Skeletal muscle satellite cell (primary cell): ENCODE data around the gene EHD2.
"Not testable (repeated sequence)": the region's sequence is repeated elsewhere in the genome, so short reads cannot be mapped to it uniquely, and the experiment has no call there.

Source experiments
- H3K27me3 ChIP-seq: 2 replicates; pipeline ENCODE4 v1.7.0; 2013; ENCODE audit warnings: low read length; ENCODE audit not compliant: control insufficient read depth, insufficient read depth
- H3K36me3 ChIP-seq: 2 replicates; pipeline ENCODE4 v1.7.0; 2013; ENCODE audit warnings: mild to moderate bottlenecking, control low read depth, low read length; ENCODE audit not compliant: insufficient read depth
- H3K4me1 ChIP-seq: 2 replicates; pipeline ENCODE4 v1.7.0; 2013; ENCODE audit warnings: low read length; ENCODE audit not compliant: control insufficient read depth, insufficient read depth
- H3K4me2 ChIP-seq: 2 replicates; pipeline ENCODE4 v1.7.0; 2013; ENCODE audit warnings: mild to moderate bottlenecking, low read length
- H3K4me3 ChIP-seq: 2 replicates; pipeline ENCODE4 v1.7.0; 2013; ENCODE audit warnings: low read length
- H3K9ac ChIP-seq: 2 replicates; pipeline ENCODE4 v1.7.0; 2013; ENCODE audit warnings: mild to moderate bottlenecking, low read depth, low read length, moderate library complexity
- H3K9me3 ChIP-seq: replicated peaks from 2 replicates; pipeline ENCODE4 v1.7.0; 2013; ENCODE audit warnings: mild to moderate bottlenecking, control low read depth, low read length

The EHD2 gene

DNA sequence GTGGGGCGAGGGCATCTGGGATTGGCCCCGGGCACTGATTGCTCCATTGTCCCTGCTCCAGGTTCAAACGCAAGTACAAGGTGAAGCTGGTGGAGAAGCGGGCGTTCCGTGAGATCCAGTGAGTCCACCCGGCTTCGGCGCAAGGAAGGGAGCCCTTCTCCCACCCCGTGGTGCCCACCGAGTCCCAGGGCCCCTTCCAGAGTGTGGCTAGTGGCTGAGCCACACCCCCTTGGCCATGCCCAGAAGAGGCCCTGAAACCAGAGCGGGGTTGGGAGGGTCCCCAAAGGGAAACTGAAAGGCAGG lies 43.4 kb downstream of the EHD2 start:
- no peak overlapping the region for H3K4me2 ChIP-seq
- H3K9ac ChIP-seq: no peak overlapping the region
- H3K4me3 ChIP-seq: no peak overlapping the region
- H3K9me3 ChIP-seq: no peaks in the 10 kb centered on the region
- no peaks in the 10 kb centered on the region for H3K4me1 ChIP-seq
- H3K36me3 ChIP-seq: peaks cover 62% of the 10 kb centered on the region
- H3K27me3 ChIP-seq: no peaks in the 10 kb centered on the region

DNA sequence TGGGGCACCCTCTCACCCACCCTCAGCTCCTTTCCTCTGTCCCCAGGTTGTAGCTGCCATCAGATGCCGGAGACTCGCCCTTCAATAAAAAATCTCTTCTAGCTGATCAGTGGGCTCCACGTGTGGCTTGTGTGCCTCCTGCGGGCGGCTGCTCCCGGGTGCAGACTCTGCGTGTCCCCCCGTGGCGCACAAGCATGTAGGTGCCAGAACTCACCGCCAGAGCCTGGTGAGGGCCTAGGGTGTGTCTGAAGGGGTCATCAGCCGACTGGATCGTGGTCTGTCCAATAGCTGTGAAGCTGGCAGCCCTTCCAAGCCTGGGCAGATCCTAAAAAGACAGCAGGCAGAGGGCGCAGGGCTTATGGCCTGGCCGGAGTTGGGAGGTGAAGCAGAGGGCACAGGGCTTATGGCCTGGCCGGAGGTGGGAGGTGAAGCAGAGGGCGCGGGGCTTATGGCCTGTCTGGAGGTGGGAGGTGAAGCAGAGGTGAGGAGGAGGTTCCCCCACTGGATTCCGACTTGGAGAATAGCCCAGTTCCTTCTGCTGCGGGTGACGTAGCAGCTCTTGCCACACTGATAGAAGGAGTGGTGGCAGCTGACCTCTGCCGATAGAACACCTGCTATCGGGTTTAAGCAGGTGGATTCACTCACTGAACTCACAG lies 43.9 kb downstream of the EHD2 start:
- Histone ChIP-seq H3K36me3 (peaks cover 60% of the 10 kb centered on the region), H3K4me2 (no peak overlapping the region), H3K4me3 (no peak overlapping the region), H3K4me1 (no peaks in the 10 kb centered on the region), H3K9ac (no peak overlapping the region), H3K27me3 (no peaks in the 10 kb centered on the region), H3K9me3 (no peaks in the 10 kb centered on the region)

DNA sequence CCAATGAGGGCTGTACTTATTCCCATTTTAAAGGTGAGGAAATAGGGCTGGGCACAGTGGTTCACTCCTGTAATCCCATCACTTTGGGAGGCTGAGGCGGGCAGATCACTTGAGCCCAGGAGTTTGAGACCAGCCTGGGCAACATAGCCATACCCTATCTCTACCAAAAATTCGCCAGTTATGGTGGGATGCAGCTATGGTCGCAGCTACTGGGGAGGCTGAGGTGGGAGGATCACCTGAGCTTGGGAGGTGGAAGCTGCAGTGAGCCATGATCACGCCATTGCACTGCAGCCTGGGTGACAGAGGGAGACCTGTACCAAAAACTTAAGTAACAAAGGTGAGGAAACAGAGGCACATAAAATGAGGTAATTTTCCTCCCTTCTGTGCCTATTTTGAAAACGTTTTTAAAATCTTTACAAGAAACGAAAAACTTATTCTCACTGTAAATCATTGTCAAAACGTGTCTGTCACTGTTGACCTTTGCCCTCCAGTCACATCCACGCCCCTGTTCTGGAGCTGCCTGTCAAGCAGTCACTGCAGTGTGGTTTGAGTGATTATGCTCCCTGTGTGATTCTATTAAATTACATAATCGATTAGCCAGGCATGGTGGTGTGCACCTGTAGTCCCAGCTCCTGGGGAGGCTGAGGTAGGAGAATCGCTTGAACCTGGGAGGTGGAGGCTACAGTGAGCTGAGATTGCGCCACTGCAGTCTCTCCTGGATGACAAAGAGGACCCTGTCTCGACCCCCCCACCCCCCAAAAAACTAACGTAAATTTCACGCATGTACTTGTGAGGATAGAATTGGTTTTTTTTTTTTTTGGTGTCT lies 44.6 kb downstream of the EHD2 start:
- no peak overlapping the region for H3K4me3 ChIP-seq
- H3K9ac ChIP-seq: no peak overlapping the region
- H3K27me3 ChIP-seq: no peaks in the 10 kb centered on the region
- H3K9me3 ChIP-seq: no peaks in the 10 kb centered on the region
- H3K4me1 ChIP-seq: no peaks in the 10 kb centered on the region
- H3K4me2 ChIP-seq: no peak overlapping the region
- peaks cover 53% of the 10 kb centered on the region for H3K36me3 ChIP-seq

DNA sequence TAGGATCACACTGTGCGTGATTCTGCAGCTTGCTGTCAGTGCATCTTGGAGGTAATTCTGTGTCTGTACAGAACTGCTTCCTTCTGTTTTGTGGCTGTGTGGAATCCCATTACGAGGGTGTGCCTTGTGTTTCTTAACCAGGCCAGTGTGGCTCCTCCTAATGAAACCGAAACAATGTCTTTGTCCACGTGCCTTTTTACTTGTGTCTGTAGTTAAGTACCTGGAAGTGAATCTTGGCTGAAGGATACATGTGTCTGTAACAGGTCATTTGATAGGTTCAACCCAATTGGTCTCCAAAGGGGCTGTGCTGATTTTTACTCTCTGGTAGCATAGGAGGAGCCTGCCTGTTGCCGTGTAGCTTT lies 45.2 kb downstream of the EHD2 start:
- Histone ChIP-seq H3K4me2 (no peak overlapping the region), H3K27me3 (no peaks in the 10 kb centered on the region), H3K9ac (no peak overlapping the region), H3K4me1 (no peaks in the 10 kb centered on the region), H3K9me3 (no peaks in the 10 kb centered on the region), H3K4me3 (no peak overlapping the region), H3K36me3 (peaks cover 48% of the 10 kb centered on the region)

DNA sequence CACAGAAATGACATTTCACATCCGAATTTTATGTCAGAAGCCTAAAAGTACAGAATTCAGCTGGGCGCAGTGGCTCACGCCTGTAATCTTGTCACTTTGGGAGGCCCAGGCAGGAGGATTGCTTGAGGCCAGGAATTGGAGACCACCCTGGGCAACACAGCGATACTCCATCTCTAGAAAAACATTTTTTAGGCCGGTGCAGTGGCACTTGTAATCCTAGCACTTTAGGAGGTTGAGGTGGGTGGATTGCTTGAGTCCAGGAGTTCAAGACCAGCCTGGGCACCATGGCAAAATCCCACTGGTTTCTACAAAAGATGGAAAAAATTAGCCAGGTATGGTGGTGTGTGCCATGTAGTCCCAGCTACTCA lies 47.4 kb downstream of the EHD2 start:
- Histone ChIP-seq H3K4me3 (no peak overlapping the region), H3K9me3 (no peaks in the 10 kb centered on the region), H3K27me3 (no peaks in the 10 kb centered on the region), H3K4me1 (no peaks in the 10 kb centered on the region), H3K36me3 (peaks cover 38% of the 10 kb centered on the region), H3K4me2 (no peak overlapping the region), H3K9ac (no peak overlapping the region)

DNA sequence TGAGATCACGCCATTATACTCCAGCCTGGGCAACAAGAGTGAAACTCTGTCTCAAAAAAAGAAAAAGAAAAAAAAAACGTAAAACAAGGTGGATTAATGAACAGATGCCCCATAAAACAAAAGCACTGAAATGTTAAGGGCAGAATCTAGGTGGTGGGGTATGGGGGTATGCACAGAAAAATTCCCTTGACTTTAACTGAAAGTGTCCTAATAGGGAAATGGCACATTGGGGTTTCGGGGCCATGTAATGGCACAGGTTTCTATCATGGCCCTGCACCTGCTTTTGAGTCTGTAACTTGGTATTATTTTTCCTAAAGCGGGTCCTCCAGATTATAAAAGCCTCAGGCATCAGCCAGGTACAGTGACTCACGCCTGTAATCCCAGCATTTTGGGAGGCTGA lies 48.3 kb downstream of the EHD2 start:
- Histone ChIP-seq H3K27me3 (no peaks in the 10 kb centered on the region), H3K9ac (no peak overlapping the region), H3K4me1 (no peaks in the 10 kb centered on the region), H3K9me3 (no peaks in the 10 kb centered on the region), H3K4me2 (no peak overlapping the region), H3K36me3 (peaks cover 29% of the 10 kb centered on the region), H3K4me3 (no peak overlapping the region)

DNA sequence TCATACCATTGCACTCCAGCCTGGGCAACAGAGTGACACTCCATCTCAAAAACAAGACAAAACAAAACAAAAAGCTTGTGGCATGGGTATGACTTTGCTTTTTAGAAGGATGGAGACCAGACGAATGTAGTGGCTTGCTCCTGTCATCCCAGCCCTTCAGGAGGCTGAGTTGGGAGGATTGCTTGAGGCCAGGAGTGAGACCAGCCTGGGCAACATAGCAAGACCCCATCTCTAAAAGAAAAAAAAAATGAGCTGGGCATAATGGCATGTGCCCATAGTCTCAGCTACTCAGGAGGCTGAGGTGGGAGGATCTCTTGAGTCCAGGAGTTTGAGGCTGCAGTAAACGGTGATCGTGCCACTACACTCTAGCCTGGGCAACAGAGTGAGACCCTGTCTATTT lies 48.9 kb downstream of the EHD2 start:
- Histone ChIP-seq H3K4me2 (no peak overlapping the region), H3K4me1 (no peaks in the 10 kb centered on the region), H3K9ac (no peak overlapping the region), H3K27me3 (no peaks in the 10 kb centered on the region), H3K4me3 (no peak overlapping the region), H3K9me3 (no peaks in the 10 kb centered on the region), H3K36me3 (peaks cover 23% of the 10 kb centered on the region)

DNA sequence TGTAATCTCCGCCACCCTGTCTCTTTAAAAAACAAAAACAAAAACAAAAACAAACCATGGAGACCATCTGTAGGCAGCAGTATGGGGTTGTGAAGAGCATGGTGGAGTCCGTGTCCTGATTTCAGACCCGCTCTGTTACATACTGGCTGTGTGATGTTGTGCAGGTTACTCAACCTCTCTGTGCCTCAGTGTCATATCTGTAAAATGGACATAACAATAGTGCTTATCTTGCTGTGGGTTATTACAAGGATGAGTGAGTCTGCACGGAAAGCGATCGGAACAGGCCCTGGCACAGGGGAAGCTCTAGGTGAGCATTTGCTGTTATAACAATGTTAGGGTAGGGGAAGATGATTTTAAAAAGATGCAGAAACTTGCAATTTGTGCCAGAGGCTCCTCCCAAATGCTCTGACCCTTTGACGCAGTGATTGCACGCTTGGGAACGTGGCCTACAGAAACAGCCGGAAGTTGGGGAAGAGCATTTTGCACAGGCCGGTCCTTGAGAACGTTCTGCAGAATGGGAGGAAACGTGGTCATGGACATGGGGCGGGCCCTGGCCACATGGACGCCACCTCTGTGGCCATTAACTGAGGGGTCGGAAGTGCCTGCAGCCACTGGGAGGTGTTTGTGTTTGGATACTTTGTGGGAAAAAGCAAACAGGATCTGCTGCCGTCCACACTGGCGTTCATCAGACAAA lies 49.5 kb downstream of the EHD2 start:
- no peaks in the 10 kb centered on the region for H3K27me3 ChIP-seq
- H3K4me2 ChIP-seq: no peak overlapping the region
- no peak overlapping the region for H3K4me3 ChIP-seq
- H3K9me3 ChIP-seq: no peaks in the 10 kb centered on the region
- peaks cover 17% of the 10 kb centered on the region for H3K36me3 ChIP-seq
- H3K9ac ChIP-seq: no peak overlapping the region
- H3K4me1 ChIP-seq: no peaks in the 10 kb centered on the region

DNA sequence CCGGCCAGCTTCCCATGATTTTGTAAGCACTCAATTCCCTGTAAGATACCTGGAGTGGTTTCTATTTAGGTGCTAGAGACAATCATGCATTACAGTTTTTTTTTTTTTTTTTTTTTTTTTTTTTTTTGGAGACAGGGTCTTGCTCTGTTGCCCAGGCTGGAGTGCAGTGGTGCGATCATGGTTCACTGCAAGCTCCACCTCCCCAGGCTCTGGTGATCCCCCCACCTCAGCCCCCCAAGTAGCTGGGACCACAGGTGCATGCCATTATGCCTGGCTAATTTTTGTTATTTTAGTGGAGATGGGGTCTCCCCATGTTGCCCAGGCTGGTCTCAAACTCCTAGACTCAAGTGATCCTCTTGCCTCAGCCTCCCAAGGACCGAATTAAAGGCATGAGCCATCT lies 51.5 kb downstream of the EHD2 start:
- H3K4me2 ChIP-seq, H3K27me3 ChIP-seq, H3K9me3 ChIP-seq, H3K4me1 ChIP-seq, H3K36me3 ChIP-seq, H3K9ac ChIP-seq, H3K4me3 ChIP-seq: not testable (repeated sequence)

DNA sequence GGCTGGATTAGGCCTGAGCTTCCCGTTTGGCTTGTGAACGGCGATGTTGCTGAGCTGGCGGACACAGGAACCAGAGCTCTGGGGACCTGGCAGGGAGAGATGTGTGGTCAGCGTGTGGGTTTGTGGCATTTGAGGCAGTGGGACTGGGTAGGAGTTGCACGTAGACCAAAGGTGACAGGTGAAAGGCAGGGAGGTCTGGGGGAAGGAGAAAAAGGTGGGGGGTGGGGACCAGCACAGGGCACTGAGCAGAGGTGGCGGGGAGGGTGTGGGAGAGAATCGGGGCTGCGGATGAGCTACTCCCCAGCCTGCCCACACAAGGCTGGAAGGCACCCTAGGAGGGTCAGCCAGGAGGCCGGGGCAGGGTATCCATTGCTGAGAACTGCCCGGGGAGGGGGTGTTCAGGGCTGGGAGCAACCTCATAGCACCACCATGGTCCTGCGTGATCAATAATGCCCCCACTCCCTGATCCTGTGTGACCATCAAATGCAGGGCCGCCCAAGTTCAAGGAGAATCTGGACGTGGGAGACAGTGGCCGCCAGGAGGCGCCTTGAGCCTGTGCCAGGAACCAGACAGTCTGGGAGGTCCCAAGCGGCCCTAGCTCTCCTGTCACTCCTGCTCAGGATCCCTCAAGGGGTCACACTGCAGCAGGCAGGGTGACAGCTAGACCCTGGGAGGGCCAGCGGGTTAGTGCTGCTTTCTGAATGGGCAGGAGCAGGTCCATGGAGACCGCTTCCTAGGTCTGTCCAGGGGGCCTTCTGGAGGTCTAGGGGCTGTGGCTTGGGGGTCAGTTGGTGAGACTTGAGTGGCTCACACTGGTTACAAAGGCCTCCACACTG lies 52.5 kb downstream of the EHD2 start:
- Histone ChIP-seq H3K4me2 (no peak overlapping the region), H3K36me3 (no peaks in the 10 kb centered on the region), H3K4me3 (no peak overlapping the region), H3K4me1 (no peaks in the 10 kb centered on the region), H3K9me3 (no peaks in the 10 kb centered on the region), H3K9ac (no peak overlapping the region), H3K27me3 (peaks cover 4% of the 10 kb centered on the region)

DNA sequence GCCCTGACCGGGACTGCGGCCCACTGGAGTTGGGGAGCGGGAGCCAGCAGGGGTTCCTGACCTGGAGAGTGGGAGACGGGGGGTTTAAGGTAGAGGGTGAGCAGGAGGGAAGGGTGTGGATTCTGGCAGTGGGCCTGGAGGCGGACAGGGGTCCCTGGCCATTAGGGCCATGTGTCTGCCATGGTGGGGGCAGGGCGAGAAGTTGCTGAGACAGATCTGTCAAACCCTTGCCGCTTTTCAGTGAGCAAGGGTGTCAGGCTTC lies 53.1 kb downstream of the EHD2 start:
- H3K4me1 ChIP-seq: no peaks in the 10 kb centered on the region

More for the DNA sequence above, 53.1 kb downstream of the EHD2 start:
- no peaks in the 10 kb centered on the region for H3K9me3 ChIP-seq
- peaks cover 4% of the 10 kb centered on the region for H3K27me3 ChIP-seq
- no peak overlapping the region for H3K4me3 ChIP-seq
- H3K36me3 ChIP-seq: no peaks in the 10 kb centered on the region
- no peak overlapping the region for H3K4me2 ChIP-seq
- H3K9ac ChIP-seq: no peak overlapping the region
